ENCODE results near the gene CARD11.

Gene CARD11

DNA sequence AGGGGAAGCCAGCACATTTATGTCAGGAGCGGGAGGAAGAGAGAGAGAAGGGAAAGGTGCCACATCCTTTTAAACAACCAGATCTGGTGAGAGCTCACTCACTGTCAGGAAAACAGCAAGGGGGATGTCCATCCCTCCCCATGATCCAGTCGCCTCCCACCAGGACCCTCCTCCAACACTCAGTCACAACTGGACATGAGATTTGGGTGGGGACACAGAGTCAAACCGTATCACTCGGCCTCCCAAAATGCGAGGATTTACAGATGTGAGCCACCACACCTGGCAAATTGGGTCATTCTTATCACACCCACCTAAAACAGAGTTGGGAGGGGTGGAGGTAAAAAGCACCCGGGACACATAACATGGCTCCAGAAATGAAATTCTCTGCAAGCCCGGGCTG lies 41.0 kb downstream of the CARD11 start:
- DNase-seq (ENCODE audit: low read depth) = no peak
- TF ChIP-seq, protein P1, sequence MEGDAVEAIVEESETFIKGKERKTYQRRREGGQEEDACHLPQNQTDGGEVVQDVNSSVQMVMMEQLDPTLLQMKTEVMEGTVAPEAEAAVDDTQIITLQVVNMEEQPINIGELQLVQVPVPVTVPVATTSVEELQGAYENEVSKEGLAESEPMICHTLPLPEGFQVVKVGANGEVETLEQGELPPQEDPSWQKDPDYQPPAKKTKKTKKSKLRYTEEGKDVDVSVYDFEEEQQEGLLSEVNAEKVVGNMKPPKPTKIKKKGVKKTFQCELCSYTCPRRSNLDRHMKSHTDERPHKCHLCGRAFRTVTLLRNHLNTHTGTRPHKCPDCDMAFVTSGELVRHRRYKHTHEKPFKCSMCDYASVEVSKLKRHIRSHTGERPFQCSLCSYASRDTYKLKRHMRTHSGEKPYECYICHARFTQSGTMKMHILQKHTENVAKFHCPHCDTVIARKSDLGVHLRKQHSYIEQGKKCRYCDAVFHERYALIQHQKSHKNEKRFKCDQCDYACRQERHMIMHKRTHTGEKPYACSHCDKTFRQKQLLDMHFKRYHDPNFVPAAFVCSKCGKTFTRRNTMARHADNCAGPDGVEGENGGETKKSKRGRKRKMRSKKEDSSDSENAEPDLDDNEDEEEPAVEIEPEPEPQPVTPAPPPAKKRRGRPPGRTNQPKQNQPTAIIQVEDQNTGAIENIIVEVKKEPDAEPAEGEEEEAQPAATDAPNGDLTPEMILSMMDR (IDR thresholded peaks at IDR 0.05; ENCODE audit: control insufficient read depth, extremely low read depth, insufficient read depth) = no peak
- H3K4me3 ChIP-seq (ENCODE audit: low read depth, low read length) = no peak overlapping the region

DNA sequence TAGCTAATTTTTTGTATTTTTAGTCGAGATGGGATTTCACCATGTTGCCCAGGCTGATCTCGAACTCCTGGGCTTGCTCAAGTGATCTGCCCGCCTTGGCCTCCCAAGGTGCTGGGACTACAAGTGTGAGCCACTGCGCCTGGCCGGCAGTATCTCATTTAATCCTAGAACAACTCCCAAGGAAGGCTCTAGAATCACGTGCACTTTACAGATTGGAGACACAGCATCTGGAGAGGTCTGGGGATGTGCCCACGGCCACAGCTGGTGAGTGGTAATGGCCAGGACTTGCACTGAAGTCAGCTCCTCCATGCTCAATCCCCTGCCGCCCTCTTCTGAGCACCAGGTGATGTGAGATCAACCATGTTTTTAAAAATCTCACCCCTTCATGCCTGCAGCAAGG lies 43.1 kb downstream of the CARD11 start:
- no peak overlapping the region for H3K4me3 ChIP-seq (ENCODE audit: low read depth, low read length)
- TF ChIP-seq, protein P1 (IDR thresholded peaks at IDR 0.05; ENCODE audit: control insufficient read depth, extremely low read depth, insufficient read depth) = no peak

DNA sequence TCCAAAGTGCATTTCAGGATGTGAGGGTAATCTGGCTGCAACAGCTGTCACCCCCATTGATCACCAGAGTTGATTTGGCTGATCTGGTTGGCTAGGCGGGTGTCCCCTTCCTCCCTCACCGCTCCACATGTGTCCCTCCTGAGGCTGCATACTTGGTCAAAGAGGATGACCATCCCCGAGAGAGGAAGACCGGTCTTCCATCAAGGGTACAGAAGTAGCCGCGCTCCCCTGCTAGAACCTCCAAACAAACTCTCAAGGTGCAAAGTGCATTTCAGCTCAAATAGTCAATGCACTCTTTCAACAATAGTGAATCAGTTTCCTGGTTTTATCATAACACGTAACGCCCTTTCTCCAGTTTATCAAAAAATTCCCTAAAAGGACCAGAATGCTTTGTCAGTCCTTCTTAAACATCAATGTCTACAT lies 44.6 kb downstream of the CARD11 start:
- H3K4me3 ChIP-seq (ENCODE audit: low read depth, low read length) = no peak overlapping the region
- TF ChIP-seq, protein P1 (IDR thresholded peaks at IDR 0.05; ENCODE audit: control insufficient read depth, extremely low read depth, insufficient read depth) = no peak
- no peak for DNase-seq (ENCODE audit: low read depth)

More for the DNA sequence above, 43.1 kb downstream of the CARD11 start:
- no peak for DNase-seq (ENCODE audit: low read depth)

DNA sequence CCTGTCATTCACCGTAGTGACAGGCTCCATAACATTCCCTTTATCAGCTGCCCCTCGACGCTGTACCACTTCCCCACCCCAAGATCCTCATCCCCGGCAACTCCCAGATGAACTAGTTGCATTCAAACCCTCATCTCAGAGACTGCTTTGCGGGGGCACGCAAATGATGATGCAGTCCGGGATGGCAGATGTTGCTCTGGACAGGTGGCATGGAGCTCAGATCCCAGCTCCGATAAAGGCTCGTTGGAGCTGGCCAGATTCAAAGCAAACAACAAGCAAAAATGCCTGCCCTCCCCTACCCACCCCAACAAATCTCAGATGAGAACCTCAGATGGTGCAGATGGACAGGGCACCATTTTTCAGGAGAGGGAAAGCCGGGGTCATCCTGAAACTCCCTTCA lies 46.7 kb downstream of the CARD11 start:
- no peak overlapping the region for H3K4me3 ChIP-seq (ENCODE audit: low read depth, low read length)
- DNase-seq (ENCODE audit: low read depth) = no peak
- TF ChIP-seq, protein P1 (IDR thresholded peaks at IDR 0.05; ENCODE audit: control insufficient read depth, extremely low read depth, insufficient read depth) = no peak

DNA sequence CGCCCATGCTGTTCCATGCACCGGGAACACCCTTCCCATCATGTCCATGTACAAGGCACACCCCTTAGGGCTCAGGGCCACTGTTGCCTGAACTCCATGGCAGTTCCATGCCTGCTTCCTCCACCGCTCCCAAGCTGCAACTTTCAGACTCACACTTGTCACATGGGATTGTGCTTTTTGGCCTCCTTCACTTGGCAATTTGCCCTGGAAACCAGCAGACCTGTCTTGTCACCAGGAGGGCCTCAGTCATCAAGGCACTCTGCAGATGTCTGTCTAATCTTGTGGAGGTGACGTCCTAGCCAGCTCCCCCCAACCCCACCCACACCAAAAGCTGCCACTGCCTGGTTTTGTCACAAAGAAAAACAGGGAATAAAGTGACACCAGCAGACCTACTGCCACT lies 47.5 kb downstream of the CARD11 start:
- TF ChIP-seq, protein P1 (IDR thresholded peaks at IDR 0.05; ENCODE audit: control insufficient read depth, extremely low read depth, insufficient read depth) = no peak
- DNase-seq (ENCODE audit: low read depth) = no peak
- H3K4me3 ChIP-seq (ENCODE audit: low read depth, low read length) = no peak overlapping the region

DNA sequence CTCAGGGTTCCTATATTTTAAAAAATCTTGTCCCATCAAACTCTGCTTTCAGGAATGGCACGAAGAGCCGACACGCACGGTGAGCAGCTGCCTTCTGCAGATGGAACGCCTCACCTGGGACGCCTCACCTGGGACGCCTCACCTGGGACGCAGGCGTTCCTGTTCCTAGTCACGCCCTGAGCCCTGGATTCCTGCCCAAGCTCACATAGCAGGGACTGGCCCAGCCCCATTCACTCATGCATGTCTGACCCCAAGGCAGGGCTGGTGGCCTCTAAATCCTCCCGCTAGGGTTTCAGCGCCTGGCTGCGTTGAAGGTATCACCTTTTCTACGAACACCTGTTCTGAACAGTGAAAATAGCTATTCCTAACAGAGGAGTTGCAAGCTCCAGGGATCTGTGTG lies 49.8 kb downstream of the CARD11 start:
- H3K4me3 ChIP-seq (ENCODE audit: low read depth, low read length) = no peak overlapping the region
- TF ChIP-seq, protein P1 (IDR thresholded peaks at IDR 0.05; ENCODE audit: control insufficient read depth, extremely low read depth, insufficient read depth) = no peak
- DNase-seq (ENCODE audit: low read depth) = no peak

DNA sequence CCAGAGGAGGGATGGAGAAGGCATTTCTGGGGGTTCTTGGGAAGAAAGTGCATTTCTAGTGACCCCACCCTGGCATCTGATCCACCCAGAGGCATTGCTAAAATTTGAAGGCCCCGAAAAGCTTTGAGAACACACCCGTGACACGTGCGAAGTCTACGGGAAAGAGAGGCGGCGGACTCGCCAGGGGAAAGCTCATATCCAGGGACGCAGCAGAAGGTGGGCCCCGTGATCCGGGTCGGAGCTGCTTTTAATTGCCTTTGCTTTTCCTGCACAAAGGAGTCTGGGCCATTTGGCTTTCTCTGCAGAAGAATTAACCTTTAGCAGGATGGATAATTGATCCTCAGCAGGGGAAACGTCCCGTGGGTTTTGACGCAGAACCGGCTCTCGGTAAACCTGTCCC lies 50.3 kb downstream of the CARD11 start:
- no peak overlapping the region for H3K4me3 ChIP-seq (ENCODE audit: low read depth, low read length)
- TF ChIP-seq, protein P1 (IDR thresholded peaks at IDR 0.05; ENCODE audit: control insufficient read depth, extremely low read depth, insufficient read depth) = no peak
- DNase-seq (ENCODE audit: low read depth) = no peak

All from LNCaP clone FGC (cell line).